PC-3 (cell line): Measurements from ENCODE around the gene GTF2E1.

Source experiments
- EZH2phosphoT487 ChIP-seq: fragments of 300-600 bp; sonication (generic); IDR thresholded peaks from 2 replicates; pipeline ENCODE4 v1.6.1; 2018; ENCODE audit warnings: mild to moderate bottlenecking, antibody characterized with exemption, low read length, borderline replicate concordance
- TF ChIP-seq, protein P1 (sequence below): fragments of 300-600 bp; sonication (generic); conservative IDR thresholded peaks from 2 replicates; pipeline ENCODE4 v1.5.1; 2017; ENCODE audit warnings: antibody characterized with exemption, low read depth, mild to moderate bottlenecking, low read length

DNA sequence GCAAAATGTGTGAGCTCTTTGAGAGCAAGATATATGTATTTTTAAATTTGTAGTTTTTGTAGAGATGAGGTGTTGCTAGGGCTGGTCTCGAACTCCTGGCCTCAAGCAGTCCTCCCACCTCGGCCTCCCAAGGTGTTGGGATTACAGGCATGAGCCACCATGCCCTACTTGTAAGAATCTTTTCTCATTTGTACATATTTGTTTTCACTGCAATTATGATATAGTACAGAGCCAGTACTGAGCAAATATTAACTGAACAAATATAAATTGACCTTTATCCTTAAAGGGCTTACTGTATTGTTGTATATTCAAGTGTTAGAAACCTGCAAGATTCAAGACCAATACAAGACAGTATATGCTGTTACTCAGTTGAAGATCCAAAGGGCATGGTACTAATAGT is 53.4 kb downstream of the GTF2E1 start:
- TF ChIP-seq, protein P1, sequence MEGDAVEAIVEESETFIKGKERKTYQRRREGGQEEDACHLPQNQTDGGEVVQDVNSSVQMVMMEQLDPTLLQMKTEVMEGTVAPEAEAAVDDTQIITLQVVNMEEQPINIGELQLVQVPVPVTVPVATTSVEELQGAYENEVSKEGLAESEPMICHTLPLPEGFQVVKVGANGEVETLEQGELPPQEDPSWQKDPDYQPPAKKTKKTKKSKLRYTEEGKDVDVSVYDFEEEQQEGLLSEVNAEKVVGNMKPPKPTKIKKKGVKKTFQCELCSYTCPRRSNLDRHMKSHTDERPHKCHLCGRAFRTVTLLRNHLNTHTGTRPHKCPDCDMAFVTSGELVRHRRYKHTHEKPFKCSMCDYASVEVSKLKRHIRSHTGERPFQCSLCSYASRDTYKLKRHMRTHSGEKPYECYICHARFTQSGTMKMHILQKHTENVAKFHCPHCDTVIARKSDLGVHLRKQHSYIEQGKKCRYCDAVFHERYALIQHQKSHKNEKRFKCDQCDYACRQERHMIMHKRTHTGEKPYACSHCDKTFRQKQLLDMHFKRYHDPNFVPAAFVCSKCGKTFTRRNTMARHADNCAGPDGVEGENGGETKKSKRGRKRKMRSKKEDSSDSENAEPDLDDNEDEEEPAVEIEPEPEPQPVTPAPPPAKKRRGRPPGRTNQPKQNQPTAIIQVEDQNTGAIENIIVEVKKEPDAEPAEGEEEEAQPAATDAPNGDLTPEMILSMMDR: no peak
- TF ChIP-seq EZH2phosphoT487: no peak
